ENCODE results near the gene MEF2D. TPM values are rescaled to one million over a fixed set of nuclear protein-coding genes. Genes with fewer than 3 reads are reported as not detected.

The MEF2D gene
- total RNA-seq, 6 donors from 2014 or later: 42.7 to 146 (median 58.7) TPM

DNA sequence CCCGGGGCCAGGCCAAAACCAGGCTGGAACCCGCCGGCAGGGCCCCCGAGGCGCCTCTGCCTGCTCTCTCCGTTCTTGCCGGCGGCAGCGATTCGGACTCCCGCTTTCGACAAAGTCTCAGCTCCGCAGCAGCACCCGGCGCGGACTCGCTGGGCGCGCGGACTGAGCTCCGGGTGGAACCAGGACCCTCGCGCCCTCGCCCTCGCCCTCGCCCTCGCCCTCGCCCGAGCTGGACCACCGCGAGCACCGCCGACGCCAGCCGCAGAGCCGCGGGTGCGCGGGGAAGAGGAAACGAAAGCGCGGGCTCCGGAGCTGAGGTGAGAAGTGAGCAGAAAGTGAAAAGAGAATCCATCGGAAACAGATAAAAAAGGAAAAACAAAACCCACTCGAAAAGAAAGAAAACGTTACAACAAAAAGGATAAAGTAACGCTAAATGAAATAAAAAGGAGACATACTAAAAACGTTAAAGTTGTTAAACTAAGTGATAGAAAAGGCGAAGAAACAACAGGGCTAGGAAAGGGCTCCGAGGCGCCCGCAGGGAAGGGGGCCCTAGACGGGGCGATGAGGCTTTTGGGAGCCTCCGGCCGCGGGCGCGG lies 64.9 kb downstream of the MEF2D start:
- ATAC-seq (ENCODE audit: low FRiP score in 2 of 2) (peak in 1 of 2 donors; percentile 29), DNase-seq (peak in 1 of 2 donors; percentile 84)
- Histone ChIP-seq H3K4me1 (peaks cover 16 to 21% (median 18%) of the 10 kb centered on the region in 4 donors), H3K9me3 (no peaks in the 10 kb centered on the region), H3K27ac (no peak overlapping the region), H3K27me3 (peaks cover 6 to 87% (median 47%) of the 10 kb centered on the region in 4 donors), H3K36me3 (no peaks in the 10 kb centered on the region), H3K4me3 (peak overlapping the region in 3 of 4 donors; percentile 28 to 45 (median 44))
- 2 to 3% methylated on average over 29 to 45 of the region's 59 CpGs for WGBS, 2 donors
- TF ChIP-seq, protein P1, sequence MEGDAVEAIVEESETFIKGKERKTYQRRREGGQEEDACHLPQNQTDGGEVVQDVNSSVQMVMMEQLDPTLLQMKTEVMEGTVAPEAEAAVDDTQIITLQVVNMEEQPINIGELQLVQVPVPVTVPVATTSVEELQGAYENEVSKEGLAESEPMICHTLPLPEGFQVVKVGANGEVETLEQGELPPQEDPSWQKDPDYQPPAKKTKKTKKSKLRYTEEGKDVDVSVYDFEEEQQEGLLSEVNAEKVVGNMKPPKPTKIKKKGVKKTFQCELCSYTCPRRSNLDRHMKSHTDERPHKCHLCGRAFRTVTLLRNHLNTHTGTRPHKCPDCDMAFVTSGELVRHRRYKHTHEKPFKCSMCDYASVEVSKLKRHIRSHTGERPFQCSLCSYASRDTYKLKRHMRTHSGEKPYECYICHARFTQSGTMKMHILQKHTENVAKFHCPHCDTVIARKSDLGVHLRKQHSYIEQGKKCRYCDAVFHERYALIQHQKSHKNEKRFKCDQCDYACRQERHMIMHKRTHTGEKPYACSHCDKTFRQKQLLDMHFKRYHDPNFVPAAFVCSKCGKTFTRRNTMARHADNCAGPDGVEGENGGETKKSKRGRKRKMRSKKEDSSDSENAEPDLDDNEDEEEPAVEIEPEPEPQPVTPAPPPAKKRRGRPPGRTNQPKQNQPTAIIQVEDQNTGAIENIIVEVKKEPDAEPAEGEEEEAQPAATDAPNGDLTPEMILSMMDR (IDR thresholded peaks at IDR 0.05): no peak
- no peak for TF ChIP-seq POLR2AphosphoS5 (IDR thresholded peaks at IDR 0.05)
- TF ChIP-seq EP300 (IDR thresholded peaks at IDR 0.05): no peak
- no peak for TF ChIP-seq POLR2A (IDR thresholded peaks at IDR 0.05)

GRCh38 chr1:156434989-156435544 lies 65.5 kb downstream of the MEF2D start:
- no peaks in the 10 kb centered on the region for H3K9me3 ChIP-seq
- peak overlapping the region in 3 of 4 donors; percentile 28 to 45 (median 44) for H3K4me3 ChIP-seq
- TF ChIP-seq EP300 (IDR thresholded peaks at IDR 0.05) (no peak), POLR2AphosphoS5 (IDR thresholded peaks at IDR 0.05) (no peak), POLR2A (IDR thresholded peaks at IDR 0.05) (no peak)
- TF ChIP-seq, protein P1 (IDR thresholded peaks at IDR 0.05): no peak
- H3K4me1 ChIP-seq: peaks cover 16 to 21% (median 18%) of the 10 kb centered on the region in 4 donors
- ATAC-seq (ENCODE audit: low FRiP score in 2 of 2) (no peak), DNase-seq (no peak)
- no peaks in the 10 kb centered on the region for H3K36me3 ChIP-seq
- 19 to 29% methylated on average over 11 to 13 of the region's 20 CpGs for WGBS, 2 donors
- H3K27me3 ChIP-seq: peaks cover 6 to 82% (median 41%) of the 10 kb centered on the region in 4 donors
- H3K27ac ChIP-seq: no peak overlapping the region

DNA sequence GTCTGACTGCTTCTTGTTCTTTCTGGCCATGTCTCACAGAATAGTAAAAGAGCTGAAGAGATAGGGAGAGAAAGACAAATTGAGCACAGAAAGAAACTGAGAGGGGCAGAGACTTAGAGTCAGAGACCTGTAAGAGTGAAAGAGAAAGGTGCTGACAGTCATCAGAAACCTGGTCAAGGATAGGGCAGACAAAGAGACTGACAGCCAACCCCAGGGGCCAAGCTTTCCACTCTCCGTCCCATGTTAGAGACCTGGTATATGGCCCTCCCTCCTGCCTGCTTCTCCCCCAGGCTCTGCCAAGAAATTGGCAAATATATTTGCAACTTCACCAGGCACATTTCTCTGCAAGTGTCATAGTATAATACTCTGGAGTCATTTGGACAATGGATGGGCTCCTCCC lies 67.0 kb downstream of the MEF2D start:
- WGBS, 2 donors: 32 to 57% methylated on average over 1 of the region's 1 CpG
- Histone ChIP-seq H3K27me3 (peaks cover 6 to 79% (median 36%) of the 10 kb centered on the region in 4 donors), H3K4me1 (peaks cover 16 to 21% (median 18%) of the 10 kb centered on the region in 4 donors), H3K4me3 (no peak overlapping the region), H3K27ac (no peak overlapping the region), H3K36me3 (no peaks in the 10 kb centered on the region), H3K9me3 (no peaks in the 10 kb centered on the region)
- no peak for DNase-seq
- TF ChIP-seq EP300 (IDR thresholded peaks at IDR 0.05) (no peak), POLR2A (IDR thresholded peaks at IDR 0.05) (no peak), POLR2AphosphoS5 (IDR thresholded peaks at IDR 0.05) (no peak)
- TF ChIP-seq, protein P1 (IDR thresholded peaks at IDR 0.05): no peak
- no peak for ATAC-seq (ENCODE audit: low FRiP score in 2 of 2)

DNA sequence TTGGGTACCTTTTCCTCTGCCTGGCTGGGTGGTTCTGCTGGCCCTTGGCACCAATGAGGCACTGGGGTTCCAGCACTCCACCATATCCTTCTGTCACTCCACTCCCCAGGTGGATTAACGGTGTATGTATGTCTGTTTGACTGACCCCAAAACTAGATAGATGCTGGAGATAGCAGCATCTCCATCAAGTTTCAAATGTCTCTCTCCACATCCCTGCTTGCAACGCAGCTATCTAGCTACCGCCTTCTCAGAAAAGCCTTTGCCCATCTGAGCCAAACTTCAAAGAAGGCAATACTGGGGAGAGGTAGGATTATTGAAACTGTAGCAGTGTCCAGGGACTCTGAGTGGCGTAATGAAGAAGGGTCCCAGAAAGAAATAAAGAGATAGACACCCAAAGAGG lies 67.5 kb downstream of the MEF2D start:
- WGBS, 2 donors: 29 to 44% methylated on average over 4 of the region's 4 CpGs
- no peaks in the 10 kb centered on the region for H3K9me3 ChIP-seq
- no peak overlapping the region for H3K4me3 ChIP-seq
- TF ChIP-seq POLR2AphosphoS5 (IDR thresholded peaks at IDR 0.05) (no peak), POLR2A (IDR thresholded peaks at IDR 0.05) (no peak), EP300 (IDR thresholded peaks at IDR 0.05) (no peak)
- TF ChIP-seq, protein P1 (IDR thresholded peaks at IDR 0.05): no peak
- peaks cover 6 to 79% (median 33%) of the 10 kb centered on the region in 4 donors for H3K27me3 ChIP-seq
- H3K27ac ChIP-seq: no peak overlapping the region
- H3K4me1 ChIP-seq: peaks cover 16 to 21% (median 18%) of the 10 kb centered on the region in 4 donors
- no peak for DNase-seq
- ATAC-seq (ENCODE audit: low FRiP score in 2 of 2): no peak
- no peaks in the 10 kb centered on the region for H3K36me3 ChIP-seq
